Coronary artery (tissue), 2 donors: ENCODE data around the gene DIPK1C.
A peak's percentile ranks its signal among the peaks of the same experiment; 100 is the strongest.
"Not testable (repeated sequence)": the region's sequence is repeated elsewhere in the genome, so short reads cannot be mapped to it uniquely, and the experiment has no call there.

Experiments used
- DNase-seq: peaks from one replicate; pipeline ENCODE4 v3.0.0-alpha.2; 2017; ENCODE audit warnings: low spot score
- H3K27ac ChIP-seq, 2 donors: fragments of 200-600 bp; sonication (generic); one replicate each; pipeline ENCODE4 v1.5.1; 2016 to 2019
- H3K4me3 ChIP-seq: fragments of 200-600 bp; sonication (generic); 2 replicates; pipeline ENCODE4 v1.5.1; 2016; ENCODE audit warnings: mild to moderate bottlenecking, moderate library complexity
- CTCF ChIP-seq: fragments of 200-600 bp; sonication (generic); IDR thresholded peaks from one replicate; pipeline ENCODE4 v1.5.1; 2019; ENCODE audit warnings: antibody characterized with exemption

DIPK1C gene

GRCh38 chr18:74457043-74457724 is at the start of gene DIPK1C:
DIPK1C (minus strand) TSS chr18:74457308; CDS start chr18:74457259, 49 bp downstream.
- DNase-seq = no peak
- Histone ChIP-seq H3K27ac (no peak within 1 kb of the TSS), H3K4me3 (peak within 1 kb of the TSS; percentile 68)

GRCh38 chr18:74506448-74507084 is 49.5 kb upstream of the DIPK1C start:
- no peak for TF ChIP-seq CTCF
- DNase-seq = peak; percentile 53
- no peak overlapping the region for H3K27ac ChIP-seq
- H3K4me3 ChIP-seq = no peak overlapping the region

More at GRCh38 chr18:74457043-74457724, at the start of gene DIPK1C:
- TF ChIP-seq CTCF = no peak

DNA sequence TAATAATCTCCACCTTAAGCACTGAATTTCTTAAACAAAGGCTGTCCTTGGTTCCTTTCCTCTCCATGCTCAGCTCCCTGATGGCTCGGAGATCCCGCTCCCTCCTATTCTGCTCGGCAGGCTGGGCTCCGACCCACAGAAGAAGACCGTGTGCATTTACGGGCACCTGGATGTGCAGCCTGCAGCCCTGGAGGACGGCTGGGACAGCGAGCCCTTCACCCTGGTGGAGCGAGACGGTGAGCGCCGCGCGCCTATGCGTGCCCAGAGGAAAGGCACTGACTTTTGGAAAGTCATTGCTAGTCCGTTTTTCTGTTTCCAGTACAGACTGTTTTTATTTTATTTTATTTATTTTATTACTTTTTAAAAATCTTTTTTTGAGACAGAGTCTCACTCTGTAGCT is 48.7 kb upstream of the DIPK1C start:
- no peak overlapping the region for H3K27ac ChIP-seq
- no peak for TF ChIP-seq CTCF

GRCh38 chr18:74503137-74503536 is 46.0 kb upstream of the DIPK1C start:
- H3K4me3 ChIP-seq = no peak overlapping the region
- no peak for TF ChIP-seq CTCF
- no peak overlapping the region for H3K27ac ChIP-seq
- peak; percentile 19 for DNase-seq

More for the DNA sequence above, 48.7 kb upstream of the DIPK1C start:
- DNase-seq = peak; percentile 56
- H3K4me3 ChIP-seq = no peak overlapping the region

DNA sequence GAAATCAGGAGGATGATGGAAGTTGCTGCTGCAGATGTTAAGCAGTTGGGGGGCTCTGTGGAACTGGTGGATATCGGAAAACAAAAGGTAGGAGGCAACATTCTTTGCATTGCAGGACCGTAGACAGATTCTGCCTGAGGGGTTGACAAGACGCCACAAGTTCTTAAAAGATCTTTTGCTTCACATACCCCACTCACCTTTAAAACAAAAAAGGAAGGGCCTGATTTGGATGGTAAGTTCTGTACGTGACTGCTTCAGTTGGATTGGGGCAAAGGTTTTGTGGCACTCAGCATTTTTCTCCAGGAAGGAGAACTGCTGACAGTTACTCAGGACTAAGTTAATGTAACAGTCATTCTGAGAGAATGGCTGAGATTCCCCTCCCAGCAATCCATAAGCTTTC is 44.3 kb upstream of the DIPK1C start:
- no peak for DNase-seq
- no peak overlapping the region for H3K4me3 ChIP-seq
- H3K27ac ChIP-seq = peak overlapping the region in 1 of 2 donors; percentile 54
- TF ChIP-seq CTCF = no peak

DNA sequence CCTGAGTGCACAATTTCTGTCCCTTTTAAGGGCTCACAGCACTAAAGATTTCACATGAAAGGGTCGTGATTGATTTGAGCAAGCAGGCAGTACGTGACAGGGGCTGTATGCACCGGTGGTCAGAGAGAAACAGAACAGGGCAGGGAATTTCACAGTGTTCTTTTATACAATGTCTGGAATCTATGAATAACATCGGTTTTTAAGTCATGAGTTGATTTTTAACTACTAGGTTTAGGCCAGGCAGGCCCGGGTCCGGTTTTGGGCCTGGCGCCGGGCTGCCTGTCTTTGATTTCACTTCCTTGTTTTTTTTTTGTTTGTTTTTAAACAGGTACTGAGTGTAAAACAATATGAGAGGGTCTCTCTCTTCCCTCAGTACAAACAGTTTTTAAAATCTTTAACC is 43.7 kb upstream of the DIPK1C start:
- DNase-seq, H3K4me3 ChIP-seq: not testable (repeated sequence)
- peak overlapping the region in 1 of 2 donors; percentile 54 for H3K27ac ChIP-seq

DNA sequence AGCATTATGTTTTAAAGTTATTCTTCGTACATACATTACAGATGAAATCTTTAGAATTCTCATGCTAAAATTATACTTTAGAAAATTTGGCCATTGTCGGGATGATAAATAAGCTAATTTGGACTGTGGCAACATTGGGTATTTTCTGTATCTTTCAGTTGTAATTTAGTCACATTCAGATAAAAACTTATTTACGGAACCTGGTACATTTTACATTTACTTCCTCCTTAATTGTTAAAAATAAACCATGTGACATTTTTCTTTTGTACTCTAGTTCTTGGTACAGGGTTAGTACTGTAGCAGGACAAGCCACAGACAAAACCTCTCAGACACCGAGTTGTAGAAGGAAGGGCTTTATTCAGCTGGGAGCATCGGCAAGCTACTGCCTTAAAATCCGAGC is 43.3 kb upstream of the DIPK1C start:
- no peak for DNase-seq
- Histone ChIP-seq H3K4me3 (peak overlapping the region; percentile 11), H3K27ac (peak overlapping the region in 1 of 2 donors; percentile 54)
- TF ChIP-seq CTCF = no peak
